Cardiac fibroblast (primary cell): ENCODE results near the gene SFT2D1.

Experiments
- DNase-seq, 2 donors: peaks; one replicate each; pipeline versions ENCODE4 v3.0.0 to v3.0.0-alpha.2; 2010; ENCODE audit warnings: low read depth in 2 of 2
- H3K4me3 ChIP-seq, 2 donors: replicated peaks in 1 of 2; 1 replicate in 1 of 2; 2 replicates in 1 of 2; pipeline ENCODE4 v1.5.1; 2011; ENCODE audit warnings: low read depth in 2 of 2, low read length in 2 of 2, mild to moderate bottlenecking in 2 of 2, moderate library complexity in 1 of 2
- CTCF ChIP-seq: IDR thresholded peaks from one replicate; pipeline ENCODE4 v1.5.1; 2011; ENCODE audit warnings: low read depth, mild to moderate bottlenecking, low read length, inconsistent platforms

The SFT2D1 gene

GRCh38 chr6:166274163-166274562 is 68.2 kb downstream of the SFT2D1 start:
- no peak overlapping the region for H3K4me3 ChIP-seq
- TF ChIP-seq CTCF = no peak
- no peak for DNase-seq

GRCh38 chr6:166271376-166271765 is 71.0 kb downstream of the SFT2D1 start:
- TF ChIP-seq CTCF = no peak
- no peak for DNase-seq
- H3K4me3 ChIP-seq = no peak overlapping the region

- no peak overlapping the region for H3K4me3 ChIP-seq
- TF ChIP-seq CTCF = no peak
- DNase-seq = no peak
Observed at GRCh38 chr6:166270706-166271375, 71.5 kb downstream of the SFT2D1 start.
